Stimulated activated CD8-positive, alpha-beta memory T cell treated with anti-CD3 and anti-CD28 coated beads, Interleukin-15, amount 100 ng/mL, for 48 hours (primary cell): ENCODE measurements around the gene STYXL1.

Source experiments
- DNase-seq, 2 donors: peaks; one replicate each; pipeline ENCODE4 v3.0.0-alpha.2; 2020; ENCODE audit warnings: low read depth in 2 of 2

Gene STYXL1

DNA sequence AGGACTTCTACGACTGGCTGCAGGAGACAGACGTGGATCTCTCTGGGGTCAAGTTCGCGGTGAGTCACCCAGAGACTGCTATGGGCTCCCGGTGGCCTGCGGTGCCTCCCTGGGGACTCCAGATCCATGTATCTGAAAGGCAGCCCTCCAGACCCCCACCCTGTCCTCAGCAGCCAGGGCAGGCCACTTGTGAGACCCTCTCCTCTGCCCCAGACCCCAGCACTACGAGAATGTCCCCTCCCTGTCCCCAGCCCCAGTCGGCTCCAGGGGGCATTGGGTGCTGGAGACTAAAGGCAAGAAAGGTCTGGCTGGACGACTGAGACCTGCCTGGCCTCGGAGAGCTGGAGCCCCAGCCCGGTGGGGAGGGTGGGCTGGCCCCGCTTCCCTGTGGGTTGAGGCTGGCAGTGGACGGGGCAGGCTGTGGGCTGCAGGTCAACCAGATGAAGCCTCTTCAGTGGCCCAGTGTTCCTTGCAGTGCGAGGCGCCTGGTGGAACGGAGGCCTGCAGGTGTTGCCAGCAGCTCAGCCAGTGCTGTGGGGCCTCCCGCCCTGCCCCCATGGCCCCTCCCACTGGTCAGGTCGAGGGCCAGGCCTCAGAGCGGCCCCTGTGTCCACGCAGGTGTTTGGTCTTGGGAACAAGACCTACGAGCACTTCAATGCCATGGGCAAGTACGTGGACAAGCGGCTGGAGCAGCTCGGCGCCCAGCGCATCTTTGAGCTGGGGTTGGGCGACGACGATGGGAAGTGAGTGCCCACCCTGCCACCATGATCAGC, 67.2 kb downstream of the STYXL1 start:
- DNase-seq = no peak

DNA sequence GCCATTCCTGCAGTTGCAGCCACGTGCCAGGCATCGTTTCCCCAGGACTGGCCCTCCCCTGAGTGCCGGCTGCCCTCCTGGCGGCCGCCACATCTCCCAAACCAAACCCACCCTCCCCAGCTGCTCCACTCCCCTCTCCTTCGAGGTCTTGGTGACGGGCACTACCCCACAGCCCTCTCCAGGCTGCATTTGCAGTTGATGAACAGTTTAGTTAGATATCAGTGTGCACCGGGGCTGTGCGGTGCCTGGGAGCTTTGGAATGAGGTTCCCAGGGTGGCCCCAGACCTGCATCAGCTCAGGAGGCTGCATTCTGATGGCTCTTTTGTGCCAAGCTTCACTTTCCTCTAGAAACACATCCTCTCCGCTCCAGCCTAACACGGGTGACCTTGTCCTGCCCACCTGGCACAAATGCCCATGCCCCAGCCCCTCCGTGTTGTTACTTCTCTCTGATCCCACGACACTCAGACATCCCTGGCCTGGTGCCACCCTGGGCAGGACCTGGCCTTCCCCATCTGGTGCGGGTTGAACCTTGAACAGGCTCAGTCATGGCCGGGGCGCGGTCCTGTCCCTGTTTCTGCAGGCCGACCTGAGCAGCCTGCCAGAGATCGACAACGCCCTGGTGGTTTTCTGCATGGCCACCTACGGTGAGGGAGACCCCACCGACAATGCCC, 67.9 kb downstream of the STYXL1 start:
- DNase-seq = no peak

DNA sequence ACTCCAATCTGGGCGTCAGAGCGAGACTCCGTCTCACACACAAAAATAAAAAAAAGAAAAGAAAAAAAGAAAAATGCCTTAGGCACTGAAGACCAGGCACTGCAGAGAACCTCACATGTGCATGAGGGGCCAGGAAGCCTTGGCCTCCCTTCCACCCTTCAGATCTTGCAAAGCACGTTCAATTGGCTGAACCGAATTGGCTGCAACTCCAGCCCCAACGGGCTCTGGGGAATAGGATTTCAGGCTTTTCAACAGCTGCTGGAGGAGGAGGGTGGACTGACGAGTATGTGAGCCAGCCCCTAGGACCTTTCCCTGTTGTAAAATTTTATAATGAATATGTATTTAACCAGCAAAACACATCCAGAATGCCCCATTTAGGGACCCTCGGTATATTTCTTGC, 70.1 kb downstream of the STYXL1 start:
- no peak for DNase-seq

DNA sequence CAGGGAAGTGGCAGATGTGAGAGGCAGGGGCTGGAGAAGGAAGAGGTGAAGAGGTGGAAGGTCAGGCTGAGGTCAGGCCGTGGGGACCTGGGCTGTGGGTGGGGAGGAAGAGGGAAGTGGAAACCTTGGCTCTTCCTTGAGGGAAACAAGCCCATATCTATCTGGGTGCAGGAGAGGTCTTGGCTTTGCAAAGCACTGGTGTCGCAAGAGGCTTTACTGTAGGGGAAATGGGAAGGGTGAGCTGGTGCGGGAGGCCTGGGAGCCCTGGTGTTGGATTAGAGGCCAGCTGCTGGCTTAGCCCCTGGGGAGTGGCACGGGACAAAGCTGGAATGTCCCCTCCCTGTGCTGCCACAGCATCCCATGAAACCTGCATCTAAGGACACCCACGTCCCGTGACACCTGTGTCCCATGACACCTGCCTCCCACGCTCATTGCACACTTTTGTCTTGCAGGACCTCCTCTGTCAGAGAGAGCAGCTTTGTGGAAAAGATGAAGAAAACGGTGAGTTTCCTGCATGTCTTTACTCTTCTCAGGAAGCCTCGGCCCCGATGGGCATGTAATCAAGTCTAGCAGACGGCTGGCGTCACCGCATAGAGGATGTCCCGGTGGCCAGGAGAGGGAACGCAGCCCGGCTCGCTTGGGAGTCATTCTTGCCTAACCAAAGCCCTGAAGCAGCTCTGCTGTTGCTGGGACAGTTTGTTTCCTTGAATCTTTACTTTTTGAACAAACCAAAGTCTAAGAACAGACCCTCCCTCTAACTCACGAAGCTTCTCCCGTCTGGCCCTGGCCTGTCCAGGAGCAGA, 75.6 kb downstream of the STYXL1 start:
- no peak for DNase-seq

DNA sequence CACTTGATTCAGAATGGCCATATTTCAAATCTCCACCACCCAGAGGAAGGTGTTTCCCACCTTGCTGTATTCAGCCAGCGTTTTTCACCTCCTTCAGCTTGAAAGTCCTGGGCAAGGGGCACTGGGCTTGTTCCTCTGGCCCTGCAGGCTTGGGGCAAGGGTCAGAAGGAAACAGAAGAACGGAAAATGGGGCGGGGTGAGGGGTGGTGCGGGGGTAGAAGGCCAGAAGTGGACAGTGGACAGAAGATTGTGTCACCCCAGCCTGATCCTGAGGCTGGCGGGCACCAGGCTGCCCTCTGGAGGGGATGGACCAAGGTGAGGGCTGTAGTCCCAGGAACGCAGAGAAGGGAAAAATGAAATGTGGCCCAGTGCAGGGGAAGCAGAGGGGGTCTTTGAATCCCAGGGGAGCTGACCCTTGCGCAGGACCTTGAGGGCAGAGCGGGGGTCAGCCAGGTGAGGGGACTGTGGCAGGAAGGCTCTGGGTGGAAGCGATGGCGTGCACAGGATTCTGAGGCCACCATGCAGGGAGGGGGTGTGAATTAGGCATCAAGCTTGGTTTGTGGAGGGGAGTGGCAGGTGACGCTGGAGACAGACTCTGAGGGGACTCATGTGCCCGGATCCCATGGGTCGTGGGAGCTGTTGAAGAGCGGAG, 76.4 kb downstream of the STYXL1 start:
- no peak for DNase-seq

DNA sequence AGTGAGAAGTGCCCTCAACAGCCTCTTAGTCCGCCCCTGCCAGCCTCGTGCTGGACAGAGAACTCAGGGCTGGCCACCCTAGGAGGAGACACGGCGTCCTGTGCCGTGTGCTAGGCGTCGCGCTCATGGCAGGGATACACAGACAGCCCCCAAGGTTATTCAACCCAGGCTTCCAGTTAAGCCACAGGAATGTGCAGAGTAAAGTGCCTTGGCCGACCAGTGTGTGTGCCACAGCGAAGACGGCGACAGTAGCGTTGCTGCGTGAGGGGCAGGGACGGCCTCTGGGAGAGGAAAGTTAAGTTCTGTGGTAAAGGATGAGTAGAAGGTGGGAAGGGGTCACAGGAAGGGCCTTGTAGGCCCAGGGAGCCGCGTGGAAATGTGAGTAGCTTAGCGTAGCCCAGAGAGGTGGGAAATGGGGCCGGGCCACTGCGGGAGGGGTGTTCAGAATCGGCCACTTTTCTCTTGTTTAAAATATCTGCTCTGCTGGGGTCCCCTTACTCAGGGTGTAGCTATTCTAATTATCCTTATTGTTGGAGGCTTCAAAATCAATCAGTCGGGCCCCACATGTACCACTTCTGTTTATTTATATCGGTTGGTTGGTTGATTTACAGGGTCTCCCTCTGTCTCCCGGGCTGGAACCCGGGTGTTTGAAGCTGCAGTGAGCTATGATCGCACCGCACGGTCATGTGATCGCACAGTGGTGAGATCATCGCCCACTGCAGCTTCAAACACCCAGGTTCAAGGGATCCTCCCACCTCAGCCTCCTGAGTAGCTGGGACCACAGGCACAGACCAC, 77.9 kb downstream of the STYXL1 start:
- DNase-seq = no peak

DNA sequence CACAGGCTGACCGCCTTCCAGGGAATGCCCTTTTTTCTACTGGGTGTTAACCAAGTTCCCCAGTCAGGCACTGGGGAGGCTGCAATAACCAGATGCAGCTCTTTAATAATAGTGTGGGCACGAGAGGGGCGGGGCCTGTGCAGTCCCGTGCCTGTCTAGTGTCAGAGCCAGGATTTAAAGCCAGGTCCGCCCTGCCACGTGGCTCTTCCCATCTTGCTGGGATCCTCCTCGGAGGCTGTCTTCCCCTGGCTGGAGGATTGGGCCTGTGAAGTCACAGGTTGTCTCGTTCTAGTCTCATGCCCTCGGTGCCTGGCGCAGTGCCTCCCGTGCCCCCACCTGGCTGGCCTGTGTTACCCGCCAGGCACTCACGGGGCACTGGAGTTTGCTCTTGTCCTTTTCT, 78.6 kb downstream of the STYXL1 start:
- no peak for DNase-seq

DNA sequence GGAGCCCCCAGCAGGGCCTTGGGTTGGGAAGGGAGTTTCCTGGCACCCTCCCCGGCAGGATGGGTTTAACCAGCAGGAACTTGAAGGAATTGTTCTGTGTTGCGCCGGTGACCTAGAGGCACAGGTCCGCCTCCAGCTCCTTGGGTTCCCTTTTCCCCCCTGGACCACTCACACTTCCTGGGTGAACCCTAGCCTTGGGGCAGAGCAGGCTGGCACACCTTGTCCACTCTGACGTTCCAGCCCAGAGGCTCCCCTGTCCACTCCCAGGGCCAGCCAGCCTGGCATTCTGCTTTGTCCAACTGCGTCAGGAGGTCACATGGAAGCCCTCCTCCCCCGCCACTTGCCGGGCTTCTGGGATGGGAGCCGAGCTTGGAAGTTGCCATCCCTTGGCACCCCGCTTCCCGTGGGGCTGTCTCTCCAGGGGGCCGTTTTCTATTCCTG, 79.2 kb downstream of the STYXL1 start:
- no peak for DNase-seq

DNA sequence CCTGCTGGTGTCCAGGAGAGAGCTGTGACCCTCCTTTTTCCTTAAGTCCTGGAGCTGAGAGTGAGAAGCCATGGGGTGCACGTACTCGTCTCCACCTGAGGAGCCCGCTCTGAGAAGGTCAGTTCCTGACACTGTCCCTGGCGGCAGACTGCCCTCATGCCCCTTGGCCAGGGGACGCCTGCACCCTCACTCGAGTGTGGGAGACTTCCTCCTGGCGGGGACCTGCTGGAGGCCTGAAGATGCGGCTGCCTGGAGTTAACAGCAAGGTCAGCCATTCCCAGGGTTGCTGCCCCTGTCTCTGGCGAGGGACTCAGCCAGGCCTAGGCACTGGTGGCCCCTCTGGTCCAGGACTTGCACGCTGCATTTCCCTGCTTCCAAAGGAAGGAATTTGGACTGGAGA, 79.8 kb downstream of the STYXL1 start:
- no peak for DNase-seq

DNA sequence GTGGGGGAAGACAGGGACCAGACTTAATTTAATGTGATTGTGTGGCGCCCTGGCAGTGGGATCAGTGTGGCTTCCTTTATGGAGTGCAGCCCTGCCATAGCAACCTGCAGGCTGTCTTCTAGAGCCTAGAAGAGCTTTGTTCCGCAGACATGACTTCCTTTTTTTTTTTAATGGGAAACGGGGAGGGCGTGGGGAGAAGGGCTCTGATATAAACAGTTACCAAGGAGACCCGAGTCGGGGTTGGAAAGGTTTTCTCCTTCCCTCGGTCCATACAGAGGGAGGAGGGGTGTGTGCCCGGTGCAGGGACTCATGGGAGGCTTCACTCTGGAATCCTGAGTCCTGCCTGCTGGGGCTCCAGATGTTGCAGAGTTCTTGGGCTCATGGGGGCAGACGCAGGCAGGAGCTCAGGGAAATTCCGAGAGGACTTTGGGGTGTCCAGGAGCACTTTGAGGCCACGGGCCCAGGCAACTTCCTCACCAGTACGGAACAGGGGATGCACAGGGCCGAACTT, 80.3 kb downstream of the STYXL1 start:
- DNase-seq = no peak

DNA sequence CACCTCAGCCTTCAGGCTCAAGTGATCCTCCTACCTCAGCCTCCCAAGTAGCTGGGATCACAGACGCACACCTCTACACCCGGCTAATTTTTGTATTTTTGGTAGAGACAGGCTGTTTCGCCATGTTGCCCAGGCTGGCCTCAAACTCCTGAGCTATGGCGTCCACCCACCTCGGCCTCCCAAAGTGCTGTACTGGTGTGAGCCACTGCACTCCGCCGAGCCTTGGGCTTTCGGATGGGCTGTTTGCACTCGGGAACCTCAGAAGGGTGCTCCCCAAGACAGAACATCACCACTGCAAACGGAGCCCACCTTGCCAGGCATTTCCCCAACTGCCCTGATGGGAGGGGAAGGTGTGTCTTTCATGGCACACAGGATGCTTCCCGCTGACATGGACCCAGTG, 80.7 kb downstream of the STYXL1 start:
- no peak for DNase-seq

DNA sequence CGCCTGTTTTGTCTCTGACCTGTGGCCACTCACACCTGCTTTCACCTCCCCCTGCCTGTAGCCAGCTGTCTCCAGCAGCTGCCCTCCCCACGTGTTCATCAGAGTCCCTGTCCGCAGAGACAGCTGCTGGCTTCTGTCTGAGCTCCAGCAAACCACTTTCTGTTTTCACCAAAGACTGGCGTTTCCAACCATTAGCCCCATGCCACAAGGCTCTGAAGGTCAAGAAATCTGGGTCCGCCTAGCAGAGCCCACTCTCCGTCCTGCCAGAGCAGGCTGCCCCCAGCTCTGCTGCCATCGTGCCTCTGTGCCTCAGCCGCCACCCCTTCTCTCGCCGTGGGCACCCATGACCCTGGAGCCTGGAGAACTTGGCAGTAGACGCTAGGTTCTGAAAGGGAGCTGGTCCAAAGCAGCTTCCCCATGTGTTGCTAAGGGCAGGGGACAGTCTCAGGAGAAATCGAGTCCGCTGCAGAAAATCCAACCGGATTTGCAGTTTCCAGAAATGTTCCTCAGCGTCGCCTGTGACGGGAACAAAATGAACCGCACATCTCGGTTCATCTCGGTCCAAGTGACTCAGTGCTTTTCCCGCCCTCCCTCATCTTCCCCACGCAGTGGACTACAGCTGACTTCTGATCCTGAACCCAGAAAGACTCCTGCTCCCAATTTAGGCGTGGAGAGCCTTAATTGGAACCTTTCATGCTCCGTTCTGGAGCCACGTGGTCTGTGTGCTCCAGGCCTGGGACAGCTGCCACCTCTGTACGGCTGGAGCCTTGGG, 81.4 kb downstream of the STYXL1 start:
- no peak for DNase-seq

DNA sequence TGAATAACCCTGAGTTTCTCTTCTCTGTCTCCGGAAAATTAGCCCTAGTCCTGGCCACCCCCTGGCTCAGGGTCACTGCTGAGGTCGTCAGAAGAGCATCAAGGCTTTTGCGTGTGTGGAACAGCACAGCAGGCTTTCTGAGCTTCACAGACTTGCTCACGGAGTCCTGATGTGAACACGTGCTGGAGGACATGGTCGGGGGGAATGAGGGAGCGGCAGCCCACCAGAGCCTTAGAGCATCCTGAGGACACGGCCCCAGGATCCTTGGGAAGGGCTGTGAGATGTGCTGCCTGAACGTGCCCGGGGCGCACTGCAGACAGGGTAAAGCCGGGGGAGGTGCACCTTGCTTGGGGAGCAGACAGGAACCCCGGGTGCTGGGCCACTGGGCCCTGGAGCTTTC, 82.2 kb downstream of the STYXL1 start:
- DNase-seq = no peak

DNA sequence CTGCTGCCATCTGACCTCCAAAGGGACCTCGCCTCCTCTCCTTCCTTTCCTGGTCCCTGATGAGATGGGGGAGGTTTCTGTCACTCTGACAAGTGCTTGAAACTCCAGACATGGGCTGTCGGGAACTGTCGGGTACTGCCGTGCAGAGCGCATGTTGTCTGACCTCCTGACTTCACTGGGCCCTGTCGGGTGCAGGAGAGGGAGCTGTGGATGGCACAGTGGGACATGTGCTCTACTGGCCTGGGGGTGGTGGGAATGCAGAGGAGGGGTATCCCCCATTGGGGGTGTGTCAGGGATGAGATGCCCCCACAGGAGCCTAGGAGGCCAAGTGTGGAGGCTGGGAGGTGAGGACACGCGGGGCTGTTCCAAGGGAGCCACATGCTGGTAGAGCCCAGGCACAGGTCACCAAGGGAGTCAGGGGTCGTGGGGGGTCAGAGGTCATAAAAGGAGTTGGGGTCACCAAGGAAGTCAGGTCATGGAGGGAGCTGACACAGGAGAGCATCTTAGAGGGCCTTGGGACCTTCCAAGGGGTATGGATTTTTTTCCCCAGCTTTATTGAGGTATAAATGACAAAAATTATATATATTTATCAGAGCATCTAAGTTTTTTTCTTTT, 84.3 kb downstream of the STYXL1 start:
- no peak for DNase-seq

DNA sequence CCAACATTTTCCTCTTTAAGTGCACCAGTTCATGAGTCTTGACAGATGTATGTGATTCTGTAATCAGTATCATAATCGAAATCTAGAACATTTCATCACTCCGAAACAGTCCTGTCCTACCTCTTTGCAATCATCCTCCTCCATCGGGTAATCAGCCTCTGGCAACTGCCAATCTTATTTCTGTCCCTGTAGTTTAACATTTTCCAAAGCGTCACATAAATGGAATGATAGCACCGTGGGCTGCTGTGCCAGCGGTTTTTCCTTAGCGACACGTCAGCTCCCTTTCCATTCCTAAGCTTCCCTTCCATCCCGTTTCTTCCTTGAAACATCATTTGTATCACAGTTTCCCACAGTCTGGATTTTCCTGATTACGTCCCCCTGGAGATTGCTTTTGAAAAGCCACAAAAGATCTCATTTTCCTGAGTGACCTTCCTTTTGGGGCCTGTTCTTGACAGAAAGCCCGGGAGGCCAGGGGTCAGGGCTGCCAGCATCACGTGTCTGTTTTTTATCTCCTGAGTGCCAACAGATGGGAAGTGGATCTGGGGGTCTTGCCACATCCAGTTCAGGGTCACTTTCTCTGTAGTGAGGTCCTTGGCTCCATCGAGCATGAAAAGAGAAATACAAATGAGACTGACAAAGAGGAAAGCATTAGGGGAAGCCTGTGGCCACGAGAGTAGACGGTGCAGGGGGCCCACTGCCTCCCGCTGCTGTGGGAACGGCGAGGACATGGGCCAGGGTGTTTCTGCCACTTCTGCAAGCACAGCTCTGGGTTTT, 85.0 kb downstream of the STYXL1 start:
- DNase-seq = no peak

DNA sequence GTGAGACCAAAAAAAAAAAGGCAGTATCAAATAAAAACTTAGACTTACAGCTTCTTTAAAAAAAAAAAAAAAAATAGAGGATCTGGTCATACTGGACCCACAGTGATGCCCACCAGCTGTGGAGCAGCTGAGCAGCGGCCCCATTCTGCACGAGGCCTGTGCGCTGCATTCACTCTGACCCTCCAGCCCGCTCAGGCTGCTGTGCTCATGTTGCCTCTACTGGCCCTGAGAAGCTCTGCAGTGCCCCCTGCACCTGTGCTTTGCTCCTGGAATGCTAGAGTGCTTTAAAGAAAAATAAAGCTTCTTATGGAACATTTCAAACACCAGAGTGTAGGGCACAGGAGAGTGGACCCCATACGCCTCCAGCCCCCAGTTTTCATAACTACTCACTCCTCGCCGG, 86.6 kb downstream of the STYXL1 start:
- DNase-seq = no peak

DNA sequence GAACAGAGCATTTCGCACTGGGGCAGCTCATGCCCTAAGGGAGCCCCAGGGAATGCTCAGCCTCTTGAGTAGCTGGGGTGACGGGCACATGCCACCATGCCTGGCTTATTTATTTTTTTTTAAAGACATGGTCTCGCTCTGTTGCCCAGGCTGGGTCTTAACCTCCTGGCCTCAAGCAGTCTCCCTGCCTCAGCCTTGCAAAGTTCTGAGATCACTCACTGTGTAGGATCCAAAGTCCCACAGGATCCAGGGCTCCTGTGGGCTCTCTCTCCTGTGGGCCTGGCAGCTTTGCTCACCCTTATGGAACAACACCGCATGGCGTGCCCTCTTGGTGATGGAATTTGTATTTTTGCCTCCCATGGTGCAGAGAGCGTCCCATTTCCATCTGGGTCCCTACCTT, 87.4 kb downstream of the STYXL1 start:
- DNase-seq = no peak

DNA sequence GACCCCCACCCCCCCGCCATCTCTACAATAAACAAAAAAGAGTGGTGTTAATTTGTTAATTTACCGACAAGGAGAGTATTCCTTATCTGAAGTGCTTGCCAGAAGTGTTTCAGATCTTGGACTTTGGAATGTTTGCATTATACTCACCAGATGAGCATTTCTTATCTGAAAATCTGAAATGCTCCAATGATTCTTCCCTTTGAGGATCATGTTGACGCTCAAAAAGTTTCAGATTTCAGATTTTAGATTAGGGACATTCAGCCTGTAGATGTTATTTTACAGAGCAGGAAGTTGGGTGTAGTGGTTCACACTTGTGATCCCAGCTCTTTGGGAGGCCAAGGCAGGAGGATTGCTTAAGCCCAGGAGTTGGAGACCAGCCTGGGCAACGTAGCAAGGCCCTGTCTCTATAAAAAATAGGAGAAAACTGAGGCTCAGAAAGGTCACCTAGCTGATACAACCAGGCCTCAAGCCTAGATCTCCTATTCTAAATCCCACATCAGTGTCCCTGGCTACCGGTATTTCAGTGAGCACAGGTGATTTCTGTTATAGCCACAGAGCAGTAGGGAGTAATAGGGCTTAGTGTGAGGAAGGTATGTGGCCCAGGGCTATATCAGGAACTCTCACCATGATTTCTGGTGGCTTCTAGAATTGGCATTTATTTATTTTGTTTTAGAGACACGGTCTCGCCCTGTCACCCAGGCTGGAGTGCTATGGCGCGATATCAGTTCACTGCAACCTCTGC, 88.8 kb downstream of the STYXL1 start:
- no peak for DNase-seq
